Stimulated activated CD8-positive, alpha-beta memory T cell treated with anti-CD3 and anti-CD28 coated beads, Interleukin-2, amount 100 ng/mL, for 48 hours (primary cell): Measurements from ENCODE around the gene PHKB.

ENCODE experiments used
- DNase-seq, 2 donors: peaks; one replicate each; pipeline ENCODE4 v3.0.0-alpha.2; 2020; ENCODE audit warnings: low read depth in 2 of 2

The PHKB gene

GRCh38 chr16:47727131-47727530 lies 266.0 kb downstream of the PHKB start:
- DNase-seq = no peak

GRCh38 chr16:47728205-47728604 lies 267.1 kb downstream of the PHKB start:
- no peak for DNase-seq

- no peak for DNase-seq
Measured at GRCh38 chr16:47729701-47730100, 268.6 kb downstream of the PHKB start.

GRCh38 chr16:47731252-47731651 lies 270.1 kb downstream of the PHKB start:
- no peak for DNase-seq

GRCh38 chr16:47732122-47732521 lies 271.0 kb downstream of the PHKB start:
- no peak for DNase-seq

GRCh38 chr16:47732523-47733111 lies 271.5 kb downstream of the PHKB start:
- DNase-seq = peak in 1 of 2 donors; percentile 8

GRCh38 chr16:47734081-47734857 lies 273.1 kb downstream of the PHKB start:
- no peak for DNase-seq

- DNase-seq = no peak
Measured at GRCh38 chr16:47734987-47735594, 274.0 kb downstream of the PHKB start.

- no peak for DNase-seq
Measured at GRCh38 chr16:47750371-47750770, 289.2 kb downstream of the PHKB start.
